PFSK-1 (cell line): ENCODE results near the gene RALA.

ENCODE experiments used
- FOXP2 ChIP-seq: optimal IDR thresholded peaks from 2 replicates; pipeline ENCODE3; 2011; ENCODE audit warnings: borderline replicate concordance, control low read depth, inconsistent platforms; ENCODE audit not compliant: insufficient read depth; ENCODE audit errors: extremely low read length, extremely low read depth
- POLR2AphosphoS5 ChIP-seq: IDR thresholded peaks from 2 replicates; pipeline ENCODE4 v1.6.1; 2012; ENCODE audit warnings: low read depth, mild to moderate bottlenecking, control low read depth, low read length, moderate library complexity
- SIN3A ChIP-seq: IDR thresholded peaks from 2 replicates; pipeline ENCODE4 v1.6.1; 2012; ENCODE audit warnings: mild to moderate bottlenecking, low read length, moderate library complexity, borderline replicate concordance; ENCODE audit not compliant: insufficient read depth
- TAF1 ChIP-seq: IDR thresholded peaks from 2 replicates; pipeline ENCODE4 v1.6.1; 2012; ENCODE audit warnings: low read length, control low read depth, borderline replicate concordance; ENCODE audit not compliant: insufficient read depth
- TF ChIP-seq, protein P1 (sequence below), 2 experiments: IDR thresholded peaks; 2 replicates each; pipeline versions ENCODE4 v1.6.1 to v1.8.0; 2011 to 2012; ENCODE audit warnings: low read depth in 2 of 2, low read length in 2 of 2, control low read depth in 1 of 2, inconsistent platforms in 1 of 2, mild to moderate bottlenecking in 1 of 2, moderate library complexity in 1 of 2; ENCODE audit not compliant: insufficient read depth in 1 of 2

The RALA gene

DNA sequence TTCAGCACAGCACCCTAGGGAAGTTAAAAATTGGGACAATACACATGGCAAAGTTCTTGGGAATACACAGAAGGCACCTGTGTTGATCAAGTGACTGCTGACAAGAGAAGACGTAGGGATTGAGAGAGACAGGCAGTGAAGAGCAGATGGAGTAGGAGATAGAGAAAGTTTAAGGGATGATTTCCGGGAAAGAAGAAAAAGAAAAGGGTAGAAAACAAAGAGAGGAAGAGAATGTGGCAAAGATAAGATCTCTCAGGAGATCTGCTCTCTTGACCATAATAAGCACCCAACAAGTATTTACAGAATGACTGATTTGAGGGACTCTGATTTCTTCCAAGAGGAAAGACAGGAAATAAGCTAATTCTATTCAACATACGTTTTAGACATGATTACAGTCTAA lies 15.1 kb upstream of the RALA start:
- no peak for TF ChIP-seq SIN3A
- TF ChIP-seq TAF1: no peak
- no peak for TF ChIP-seq FOXP2
- TF ChIP-seq, protein P1, sequence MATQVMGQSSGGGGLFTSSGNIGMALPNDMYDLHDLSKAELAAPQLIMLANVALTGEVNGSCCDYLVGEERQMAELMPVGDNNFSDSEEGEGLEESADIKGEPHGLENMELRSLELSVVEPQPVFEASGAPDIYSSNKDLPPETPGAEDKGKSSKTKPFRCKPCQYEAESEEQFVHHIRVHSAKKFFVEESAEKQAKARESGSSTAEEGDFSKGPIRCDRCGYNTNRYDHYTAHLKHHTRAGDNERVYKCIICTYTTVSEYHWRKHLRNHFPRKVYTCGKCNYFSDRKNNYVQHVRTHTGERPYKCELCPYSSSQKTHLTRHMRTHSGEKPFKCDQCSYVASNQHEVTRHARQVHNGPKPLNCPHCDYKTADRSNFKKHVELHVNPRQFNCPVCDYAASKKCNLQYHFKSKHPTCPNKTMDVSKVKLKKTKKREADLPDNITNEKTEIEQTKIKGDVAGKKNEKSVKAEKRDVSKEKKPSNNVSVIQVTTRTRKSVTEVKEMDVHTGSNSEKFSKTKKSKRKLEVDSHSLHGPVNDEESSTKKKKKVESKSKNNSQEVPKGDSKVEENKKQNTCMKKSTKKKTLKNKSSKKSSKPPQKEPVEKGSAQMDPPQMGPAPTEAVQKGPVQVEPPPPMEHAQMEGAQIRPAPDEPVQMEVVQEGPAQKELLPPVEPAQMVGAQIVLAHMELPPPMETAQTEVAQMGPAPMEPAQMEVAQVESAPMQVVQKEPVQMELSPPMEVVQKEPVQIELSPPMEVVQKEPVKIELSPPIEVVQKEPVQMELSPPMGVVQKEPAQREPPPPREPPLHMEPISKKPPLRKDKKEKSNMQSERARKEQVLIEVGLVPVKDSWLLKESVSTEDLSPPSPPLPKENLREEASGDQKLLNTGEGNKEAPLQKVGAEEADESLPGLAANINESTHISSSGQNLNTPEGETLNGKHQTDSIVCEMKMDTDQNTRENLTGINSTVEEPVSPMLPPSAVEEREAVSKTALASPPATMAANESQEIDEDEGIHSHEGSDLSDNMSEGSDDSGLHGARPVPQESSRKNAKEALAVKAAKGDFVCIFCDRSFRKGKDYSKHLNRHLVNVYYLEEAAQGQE (IDR thresholded peaks at IDR 0.05; ENCODE audit: insufficient read depth in 1 of 2, low read depth in 2 of 2, low read length in 2 of 2): no peak
- no peak for TF ChIP-seq POLR2AphosphoS5

DNA sequence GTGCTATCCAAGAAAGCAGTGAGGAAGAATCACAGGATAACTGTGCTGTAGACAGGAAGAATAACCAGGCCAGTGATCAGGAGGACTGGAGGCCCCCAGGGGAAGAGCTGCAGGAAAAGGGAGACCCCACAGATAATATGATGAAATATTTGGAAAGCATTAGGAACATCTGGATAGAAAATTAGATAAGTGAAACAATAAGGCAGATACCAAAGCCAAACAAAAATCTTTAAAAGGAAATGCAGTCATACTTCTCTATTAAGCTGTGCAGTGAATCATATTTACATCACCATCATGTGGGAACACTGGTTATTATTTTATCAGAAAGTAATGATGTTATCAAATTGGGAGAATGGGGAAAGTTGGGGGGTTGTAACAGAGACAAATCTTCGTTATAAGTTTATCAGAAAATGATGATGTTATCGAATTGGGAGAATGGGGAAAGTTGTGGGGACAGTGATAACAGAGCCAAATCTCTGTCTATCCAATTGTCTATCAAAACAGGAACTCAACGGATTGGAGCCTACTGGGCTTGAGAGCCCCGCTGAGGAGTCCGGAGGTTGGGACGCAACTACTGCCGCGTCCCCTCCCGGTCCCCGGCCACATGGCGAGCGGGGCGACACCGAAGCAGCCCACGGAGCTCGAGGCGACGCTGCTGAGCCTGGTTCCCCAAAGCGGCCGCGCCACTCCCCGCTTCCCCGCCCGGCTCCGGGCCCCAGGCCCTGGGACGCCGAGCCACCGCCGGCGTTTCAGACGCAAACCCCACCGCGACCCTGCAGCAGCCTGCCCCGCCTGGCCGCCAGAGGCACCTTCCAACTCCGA lies 14.0 kb upstream of the RALA start:
- TF ChIP-seq TAF1 (no peak), POLR2AphosphoS5 (no peak), SIN3A (no peak), FOXP2 (no peak)
- TF ChIP-seq, protein P1 (IDR thresholded peaks at IDR 0.05; ENCODE audit: insufficient read depth in 1 of 2, low read depth in 2 of 2, low read length in 2 of 2): no peak

DNA sequence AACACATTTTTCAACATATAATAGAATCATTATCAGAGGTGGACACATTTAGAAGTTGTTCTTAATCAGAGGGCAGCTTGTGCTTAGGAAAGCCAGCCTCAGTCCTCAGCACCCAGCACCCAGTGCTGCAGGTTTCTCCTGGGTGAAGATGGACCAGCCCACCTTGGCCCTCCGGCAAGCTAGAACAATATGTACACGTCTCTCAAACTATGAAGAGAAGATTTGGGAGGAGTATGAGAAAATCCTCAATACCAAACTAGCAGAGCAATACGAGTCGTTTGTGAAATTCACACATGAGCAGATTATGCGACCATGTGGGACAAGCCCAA lies 13.5 kb upstream of the RALA start:
- no peak for TF ChIP-seq TAF1
- TF ChIP-seq, protein P1 (IDR thresholded peaks at IDR 0.05; ENCODE audit: insufficient read depth in 1 of 2, low read depth in 2 of 2, low read length in 2 of 2): no peak
- TF ChIP-seq FOXP2: no peak
- no peak for TF ChIP-seq POLR2AphosphoS5
- TF ChIP-seq SIN3A: no peak

DNA sequence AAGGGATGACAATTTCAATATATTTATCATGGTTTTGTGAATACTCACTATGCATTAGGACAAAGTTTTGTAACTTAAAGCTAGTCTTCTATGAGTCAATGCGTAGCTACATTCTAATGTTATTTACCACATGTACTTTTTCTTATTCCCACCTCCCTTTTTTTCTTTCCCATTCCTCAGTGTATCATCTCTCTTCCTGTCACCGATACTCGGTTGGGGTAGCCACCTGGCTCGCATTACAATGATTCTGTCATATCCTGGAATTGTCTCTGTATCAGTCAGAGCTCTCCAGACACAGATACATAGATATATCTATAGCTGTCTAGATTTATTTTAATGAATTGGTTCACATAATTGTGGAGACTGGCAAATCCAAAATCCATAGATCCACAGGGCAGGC lies 9.8 kb upstream of the RALA start:
- TF ChIP-seq, protein P1 (IDR thresholded peaks at IDR 0.05; ENCODE audit: insufficient read depth in 1 of 2, low read depth in 2 of 2, low read length in 2 of 2): no peak
- no peak for TF ChIP-seq SIN3A
- TF ChIP-seq TAF1: no peak
- no peak for TF ChIP-seq FOXP2
- no peak for TF ChIP-seq POLR2AphosphoS5

DNA sequence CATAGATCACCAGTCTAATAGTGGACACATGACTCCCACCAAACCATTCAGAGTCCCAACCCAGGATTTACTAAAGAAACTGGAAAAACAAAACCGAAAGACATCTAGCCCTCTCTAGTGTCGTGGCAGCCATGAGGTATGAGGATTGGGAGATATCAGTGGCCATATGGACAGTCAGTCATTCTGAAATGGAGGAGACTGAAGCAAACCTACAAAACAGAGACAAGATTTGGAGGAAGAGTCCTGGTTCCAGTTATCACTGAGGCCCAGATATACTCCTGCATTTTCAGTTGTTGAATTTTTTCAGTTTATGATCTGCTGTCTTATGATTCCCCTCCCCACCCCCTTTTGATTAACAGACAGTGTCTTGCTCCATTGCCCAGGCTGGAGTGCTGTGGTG lies 9.1 kb upstream of the RALA start:
- TF ChIP-seq FOXP2 (no peak), TAF1 (no peak), POLR2AphosphoS5 (no peak), SIN3A (no peak)
- TF ChIP-seq, protein P1 (IDR thresholded peaks at IDR 0.05; ENCODE audit: insufficient read depth in 1 of 2, low read depth in 2 of 2, low read length in 2 of 2): no peak
